Right lobe of liver (tissue), 4 donors: ENCODE data around the gene AADACL4.

Source experiments
- POLR2A ChIP-seq: fragments of 450-650 bp; IDR thresholded peaks from one replicate; pipeline ENCODE4 v1.6.1; 2017; ENCODE audit warnings: antibody characterized with exemption, mild to moderate bottlenecking
- TF ChIP-seq, protein P1 (sequence below), 4 donors: fragments of 200-600 bp in 3 of 4; fragments of 450-650 bp in 1 of 4; IDR thresholded peaks; one replicate each; pipeline versions ENCODE4 v1.5.1 to v1.8.0; 2016 to 2022; ENCODE audit warnings: antibody characterized with exemption in 4 of 4, mild to moderate bottlenecking in 2 of 4
- donor health status: DM: no; HTN: no; CAD: no.
- donor health status: DM: no; HTN: no; CAD: no.
- donor health status: DM: no; HTN: yes; CAD: no.

DNA sequence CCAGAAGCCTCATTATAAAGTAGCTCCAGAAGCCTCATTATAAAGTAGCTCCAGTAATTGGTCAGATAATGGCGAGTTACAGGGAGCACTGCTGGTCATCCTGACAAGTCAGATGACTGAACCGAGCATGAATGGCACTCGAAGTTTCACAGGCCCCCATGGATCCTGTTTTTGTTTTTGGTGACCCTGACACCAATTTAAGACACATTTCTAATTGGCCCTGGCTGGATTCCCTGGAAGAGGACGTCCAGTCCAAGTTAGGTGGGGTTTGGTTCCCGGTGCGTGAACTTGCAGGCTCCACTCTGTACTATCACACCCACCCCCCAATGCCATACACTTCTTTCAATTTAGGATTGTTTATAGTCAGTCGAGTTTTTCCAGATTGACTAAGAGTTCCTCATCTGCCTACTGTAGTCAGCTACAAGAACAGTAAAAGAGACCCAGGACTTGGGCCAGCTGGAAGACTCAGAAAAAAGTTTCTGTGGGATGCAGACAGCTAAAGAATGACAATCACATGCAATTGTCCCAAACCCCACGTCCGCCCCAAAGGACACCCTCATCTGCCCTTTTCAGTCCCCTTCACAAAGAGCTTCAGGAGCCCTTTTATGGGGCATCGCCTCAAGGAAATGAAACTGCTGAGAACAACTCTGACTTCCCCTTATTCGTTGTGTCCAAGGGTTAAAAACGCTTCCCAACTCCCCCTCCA, 28.6 kb upstream of the AADACL4 start:
- TF ChIP-seq, protein P1, sequence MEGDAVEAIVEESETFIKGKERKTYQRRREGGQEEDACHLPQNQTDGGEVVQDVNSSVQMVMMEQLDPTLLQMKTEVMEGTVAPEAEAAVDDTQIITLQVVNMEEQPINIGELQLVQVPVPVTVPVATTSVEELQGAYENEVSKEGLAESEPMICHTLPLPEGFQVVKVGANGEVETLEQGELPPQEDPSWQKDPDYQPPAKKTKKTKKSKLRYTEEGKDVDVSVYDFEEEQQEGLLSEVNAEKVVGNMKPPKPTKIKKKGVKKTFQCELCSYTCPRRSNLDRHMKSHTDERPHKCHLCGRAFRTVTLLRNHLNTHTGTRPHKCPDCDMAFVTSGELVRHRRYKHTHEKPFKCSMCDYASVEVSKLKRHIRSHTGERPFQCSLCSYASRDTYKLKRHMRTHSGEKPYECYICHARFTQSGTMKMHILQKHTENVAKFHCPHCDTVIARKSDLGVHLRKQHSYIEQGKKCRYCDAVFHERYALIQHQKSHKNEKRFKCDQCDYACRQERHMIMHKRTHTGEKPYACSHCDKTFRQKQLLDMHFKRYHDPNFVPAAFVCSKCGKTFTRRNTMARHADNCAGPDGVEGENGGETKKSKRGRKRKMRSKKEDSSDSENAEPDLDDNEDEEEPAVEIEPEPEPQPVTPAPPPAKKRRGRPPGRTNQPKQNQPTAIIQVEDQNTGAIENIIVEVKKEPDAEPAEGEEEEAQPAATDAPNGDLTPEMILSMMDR (IDR thresholded peaks at IDR 0.05), result no peak
- no peak for TF ChIP-seq POLR2A
